BE2C (cell line): ENCODE measurements around the gene DLL4.

Experiments
- DNase-seq: peaks from one replicate; pipeline ENCODE4 v3.0.0-alpha.2; 2020
- H3K27me3 ChIP-seq: fragments of 250-450 bp; sonication (Bioruptor Pico); 2 replicates; pipeline ENCODE4 v1.5.1; 2020; ENCODE audit warnings: mild to moderate bottlenecking
- H3K36me3 ChIP-seq: fragments of 250-450 bp; sonication (Bioruptor Pico); 2 replicates; pipeline ENCODE4 v1.5.1; 2020; ENCODE audit warnings: mild to moderate bottlenecking
- H3K4me1 ChIP-seq: fragments of 250-450 bp; sonication (Bioruptor Pico); 2 replicates; pipeline ENCODE4 v1.5.1; 2020
- H3K4me3 ChIP-seq: 2 replicates; pipeline ENCODE4 v1.5.1; 2011; ENCODE audit warnings: low read depth, low read length
- H3K9me3 ChIP-seq: fragments of 250-450 bp; sonication (Bioruptor Pico); 2 replicates; pipeline ENCODE4 v1.5.1; 2020
- CTCF ChIP-seq: IDR thresholded peaks from 2 replicates; pipeline ENCODE4 v1.5.1; 2012; ENCODE audit warnings: mild to moderate bottlenecking, low read depth, low read length

The DLL4 gene

DNA sequence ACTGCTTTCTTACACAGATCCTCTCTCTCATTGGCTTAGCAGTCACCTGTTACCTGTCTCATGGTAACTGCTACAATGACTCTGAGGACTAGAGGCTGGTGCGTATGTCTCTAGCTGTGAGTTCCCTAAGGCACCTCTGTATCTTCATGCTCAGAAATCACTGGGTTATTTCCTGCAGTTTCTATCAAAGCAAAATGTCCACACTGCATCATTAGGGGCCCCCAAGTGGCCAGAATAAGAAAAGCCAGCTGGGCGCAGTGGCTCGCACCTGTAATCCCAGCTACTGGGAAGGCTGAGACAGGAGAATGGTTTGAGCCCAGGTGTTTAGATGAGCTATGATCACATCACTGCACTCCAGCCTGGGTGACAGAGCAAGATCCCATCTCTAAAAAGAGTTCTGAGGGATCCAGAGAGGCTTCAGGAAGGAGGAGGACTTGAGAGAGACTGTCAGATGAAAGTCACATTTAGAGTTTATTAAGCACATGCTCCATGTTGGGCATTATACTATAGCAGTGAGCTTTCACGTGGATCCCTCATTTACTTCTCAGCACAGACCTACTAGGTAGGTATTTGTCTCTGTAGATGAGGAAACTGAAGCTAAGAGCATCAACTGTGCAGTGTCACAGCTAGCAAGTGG is 37.2 kb upstream of the DLL4 start:
- Histone ChIP-seq H3K36me3 (peaks cover 3% of the 10 kb centered on the region; the same call in 1 of the 2 replicates), H3K4me3 (no peak overlapping the region), H3K4me1 (no peaks in the 10 kb centered on the region), H3K27me3 (no peaks in the 10 kb centered on the region), H3K9me3 (no peaks in the 10 kb centered on the region)
- peak; percentile 58 for DNase-seq
- peak; percentile 81 for TF ChIP-seq CTCF

DNA sequence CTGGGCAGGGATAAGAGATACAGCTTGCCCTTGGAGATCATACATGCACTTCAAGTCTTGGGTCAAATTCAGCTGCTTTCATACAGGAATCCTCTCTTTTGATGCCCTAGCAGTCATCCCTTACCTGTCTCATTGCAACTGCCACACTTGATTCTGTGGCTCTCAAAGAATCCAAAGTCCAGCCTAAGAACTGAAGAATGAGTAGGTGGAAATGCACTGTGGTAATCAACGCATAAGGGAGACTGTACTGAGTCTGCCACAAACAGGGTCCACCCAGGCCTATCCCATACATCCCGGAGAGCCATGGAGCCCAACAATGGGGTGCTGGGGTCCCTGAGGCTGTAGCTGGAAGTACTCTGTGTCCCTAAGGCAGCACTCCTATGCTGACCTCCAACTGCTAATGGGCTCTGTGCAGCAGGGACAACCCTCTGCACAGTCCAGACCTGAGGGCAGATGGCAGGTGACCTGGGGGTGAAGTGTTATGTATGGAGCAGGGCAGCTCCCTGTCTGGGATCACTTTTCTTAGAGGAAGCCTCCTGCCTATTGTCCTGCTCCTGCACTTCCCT is 36.6 kb upstream of the DLL4 start:
- TF ChIP-seq CTCF = no peak
- no peak for DNase-seq
- Histone ChIP-seq H3K36me3 (peaks cover 3% of the 10 kb centered on the region; the same call in 1 of the 2 replicates), H3K4me1 (no peaks in the 10 kb centered on the region), H3K4me3 (no peak overlapping the region), H3K9me3 (no peaks in the 10 kb centered on the region), H3K27me3 (no peaks in the 10 kb centered on the region)

- Histone ChIP-seq H3K9me3 (no peaks in the 10 kb centered on the region), H3K36me3 (peaks cover 3% of the 10 kb centered on the region; the same call in 1 of the 2 replicates), H3K4me1 (no peaks in the 10 kb centered on the region), H3K4me3 (no peak overlapping the region), H3K27me3 (no peaks in the 10 kb centered on the region)
- no peak for DNase-seq
- TF ChIP-seq CTCF = no peak
Measured at GRCh38 chr15:40893019-40893670, 36.0 kb upstream of the DLL4 start.

DNA sequence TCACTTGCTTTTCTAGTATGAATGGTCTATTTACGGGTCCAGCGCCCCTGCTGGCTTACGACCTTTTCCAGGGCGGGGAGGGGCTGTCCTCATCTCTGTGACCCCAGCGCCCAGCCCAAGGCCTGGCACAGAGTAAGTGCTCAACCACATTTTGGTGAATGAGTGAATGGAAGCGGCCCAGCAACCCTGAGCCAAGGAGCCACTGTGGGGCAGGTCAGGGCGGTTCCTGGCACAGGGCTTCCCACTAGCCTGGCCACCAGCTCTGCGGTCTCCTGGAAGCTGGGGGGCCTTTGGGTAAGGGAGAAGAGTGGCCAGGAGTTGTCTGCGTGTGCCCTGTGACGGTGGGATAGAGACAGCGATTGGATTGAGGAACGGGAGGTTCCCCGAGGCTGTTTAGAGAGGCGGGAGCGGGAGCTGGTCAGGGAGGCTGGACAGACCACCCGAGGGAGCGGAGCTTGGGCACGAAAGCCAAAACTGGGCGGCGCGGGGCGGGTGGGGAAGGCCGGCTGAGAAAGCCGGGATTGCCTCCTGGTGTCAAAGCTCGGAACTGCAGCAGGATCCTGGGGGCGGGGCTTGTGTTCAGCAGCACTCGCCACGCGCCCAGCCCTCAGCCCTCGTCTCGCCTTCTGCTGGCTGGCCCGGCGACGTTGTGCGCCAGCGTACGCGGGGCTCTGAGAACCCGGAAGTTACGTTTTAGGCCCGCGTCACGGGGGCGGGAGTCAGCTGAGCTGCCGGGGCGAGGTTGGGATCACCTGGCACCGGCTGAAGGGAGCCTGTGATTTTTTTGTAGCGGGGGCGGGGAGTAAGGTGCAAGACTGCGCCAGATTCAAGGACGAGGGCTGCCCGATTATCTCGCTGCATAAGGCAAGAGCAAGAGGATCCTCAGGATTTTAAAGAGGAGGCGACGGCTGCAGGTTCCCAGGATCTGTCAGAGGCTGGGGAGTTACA is 35.1 kb upstream of the DLL4 start, which contains the start of gene VPS18:
Gene VPS18 (plus strand): TSS at position 718 of the 948 bp plus-strand sequence. CDS start 319 bp downstream, outside the sequence.
- peak; percentile 71 for TF ChIP-seq CTCF
- H3K4me3 ChIP-seq = peak within 1 kb of the TSS; percentile 97
- peak; percentile 98 for DNase-seq
- H3K4me1 ChIP-seq = no peaks in the 10 kb centered on the region
- H3K9me3 ChIP-seq = no peaks in the 10 kb centered on the region
- H3K36me3 ChIP-seq = peaks cover 3% of the 10 kb centered on the region; the same call in 1 of the 2 replicates
- no peaks in the 10 kb centered on the region for H3K27me3 ChIP-seq

DNA sequence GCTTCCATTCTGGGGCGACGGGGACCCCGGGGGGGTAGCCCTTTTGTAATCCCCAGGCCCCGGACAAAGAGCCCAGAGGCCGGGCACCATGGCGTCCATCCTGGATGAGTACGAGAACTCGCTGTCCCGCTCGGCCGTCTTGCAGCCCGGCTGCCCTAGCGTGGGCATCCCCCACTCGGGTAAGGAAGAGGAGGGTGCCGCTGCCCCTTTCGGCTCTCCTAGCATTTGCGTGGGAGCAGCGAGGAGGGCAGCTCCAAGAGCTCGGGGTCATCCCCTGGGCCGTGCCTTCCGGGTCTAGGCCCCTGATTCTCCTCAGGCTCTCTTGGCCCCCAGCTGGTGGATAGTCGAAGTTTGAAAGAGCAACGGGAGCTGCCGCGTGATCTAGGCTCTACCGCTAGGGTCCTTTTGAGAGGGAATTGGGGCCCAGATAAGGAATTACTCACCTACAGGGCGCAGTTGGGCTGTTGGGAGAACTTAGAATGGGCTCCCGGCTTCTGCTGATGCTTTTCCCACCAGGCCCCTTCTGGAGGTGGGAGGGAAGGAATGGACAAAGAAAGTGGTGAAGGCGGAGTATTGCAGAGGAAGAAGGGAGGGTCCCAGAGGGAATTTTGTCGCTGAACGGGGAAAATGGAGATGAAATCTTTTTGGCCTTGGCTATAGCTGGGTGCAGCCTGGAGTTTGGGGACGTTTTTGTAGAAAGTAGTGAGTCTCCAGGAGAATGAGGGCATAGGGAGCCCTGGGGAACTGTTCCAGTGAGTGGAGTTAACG is 34.3 kb upstream of the DLL4 start:
- H3K27me3 ChIP-seq = no peaks in the 10 kb centered on the region
- peaks cover 10% of the 10 kb centered on the region for H3K36me3 ChIP-seq
- DNase-seq = peak; percentile 77
- peak; percentile 70 for TF ChIP-seq CTCF
- no peaks in the 10 kb centered on the region for H3K9me3 ChIP-seq
- H3K4me3 ChIP-seq = peak overlapping the region; percentile 97
- H3K4me1 ChIP-seq = no peaks in the 10 kb centered on the region
